Endothelial cell of umbilical vein (primary cell): ENCODE results near the gene GATA2. TPM values are rescaled to one million over a fixed set of nuclear protein-coding genes. Genes with fewer than 3 reads are reported as not detected.

Experiments
- BruUV-seq: library from RNA; stranded (reverse); fragments of 400-500 nt; replicated peaks from 2 replicates; lab custom pipeline; 2021; lab: Mats Ljungman, UMichigan
- CTCF ChIA-PET: fragments of 300-600, 350-600 bp; sonication (Branson Sonifier 250); formaldehyde crosslinking; loops from one replicate; lab custom pipeline; 2021; ENCODE audit warnings: antibody characterized with exemption, inconsistent platforms; lab: Charles Lee
- POLR2A ChIA-PET: fragments of 300-600, 350-600 bp; sonication (Branson Sonifier 250); formaldehyde crosslinking; loops from one replicate; lab custom pipeline; 2021; ENCODE audit warnings: antibody characterized with exemption, inconsistent platforms; lab: Charles Lee
- DNase-seq: peaks from one replicate; pipeline ENCODE4 v3.0.0-alpha.2; 2011; ENCODE audit warnings: low read depth, low spot score
- FAIRE-seq: peaks from 2 replicates; lab custom pipeline; 2011; peaks lifted over from hg19 to GRCh38; lab: Jason Lieb, UNC
- H2AFZ ChIP-seq: 2 replicates; pipeline ENCODE4 v1.6.0; 2012; ENCODE audit warnings: low read depth, low read length, control low read depth, inconsistent platforms
- H3K27ac ChIP-seq: 2 replicates; pipeline ENCODE4 v1.5.1; 2011; ENCODE audit warnings: low read depth, mild to moderate bottlenecking, control low read depth, low read length, moderate library complexity; ENCODE audit not compliant: insufficient read depth
- H3K27me3 ChIP-seq, 2 experiments: 2 replicates each; pipeline versions ENCODE4 v1.6.0 to v1.6.1; 2011; ENCODE audit warnings: low read length in 2 of 2, mixed read lengths in 1 of 2; ENCODE audit not compliant: control insufficient read depth in 2 of 2, insufficient read depth in 2 of 2
- H3K36me3 ChIP-seq, 2 experiments: 2 replicates in 1 of 2; 3 replicates in 1 of 2; pipeline ENCODE4 v1.5.1; 2011; ENCODE audit warnings: low read length in 2 of 2, mild to moderate bottlenecking in 1 of 2, moderate library complexity in 1 of 2; ENCODE audit not compliant: control insufficient read depth in 2 of 2, insufficient read depth in 2 of 2; ENCODE audit errors: extremely low read depth in 1 of 2
- H3K4me1 ChIP-seq: 3 replicates; pipeline ENCODE4 v1.5.1; 2011; ENCODE audit warnings: mild to moderate bottlenecking, low read length; ENCODE audit not compliant: control insufficient read depth, insufficient read depth; ENCODE audit errors: extremely low read depth
- H3K4me2 ChIP-seq: 2 replicates; pipeline ENCODE4 v1.6.1; 2011; ENCODE audit warnings: low read length, control low read depth, mixed read lengths; ENCODE audit not compliant: insufficient read depth
- H3K4me3 ChIP-seq, 3 experiments: fragments of 200-600 bp in 1 of 3; sonication (generic), shearing (Covaris generic) in 1 of 3; replicated peaks in 1 of 3; 2 replicates each; pipeline ENCODE4 v1.5.1; 2011 to 2016; ENCODE audit warnings: control low read depth in 3 of 3, low read length in 3 of 3, mild to moderate bottlenecking in 2 of 3, inconsistent platforms in 1 of 3, low read depth in 1 of 3, moderate library complexity in 1 of 3; ENCODE audit not compliant: insufficient read depth in 1 of 3
- H3K79me2 ChIP-seq: 2 replicates; pipeline ENCODE4 v1.6.0; 2012; ENCODE audit warnings: low read length, inconsistent platforms; ENCODE audit not compliant: control insufficient read depth, insufficient read depth
- H3K9ac ChIP-seq: replicated peaks from 2 replicates; pipeline ENCODE3; 2011; ENCODE audit warnings: low read length, control low read depth; ENCODE audit not compliant: insufficient read depth; ENCODE audit errors: extremely low read depth
- H3K9me1 ChIP-seq: replicated peaks from 3 replicates; pipeline ENCODE4 v1.6.0; 2011; ENCODE audit warnings: mild to moderate bottlenecking, low read length; ENCODE audit not compliant: control insufficient read depth, insufficient read depth; ENCODE audit errors: extremely low read depth
- H3K9me3 ChIP-seq: replicated peaks from 2 replicates; pipeline ENCODE4 v1.5.1; 2012; ENCODE audit warnings: low read length, inconsistent platforms; ENCODE audit not compliant: control insufficient read depth, insufficient read depth
- H4K20me1 ChIP-seq: replicated peaks from 2 replicates; pipeline ENCODE3; 2011; ENCODE audit warnings: mild to moderate bottlenecking, low read length; ENCODE audit not compliant: control insufficient read depth, insufficient read depth; ENCODE audit errors: extremely low read depth
- CTCF ChIP-seq, 2 donors: IDR thresholded peaks; 1 replicate in 1 of 2; 2 replicates in 1 of 2; pipeline ENCODE4 v1.5.1; 2011; ENCODE audit warnings: low read length in 2 of 2, mild to moderate bottlenecking in 2 of 2, moderate library complexity in 2 of 2, control low read depth in 1 of 2, inconsistent platforms in 1 of 2, low read depth in 1 of 2; ENCODE audit not compliant: insufficient read depth in 1 of 2; ENCODE audit errors: extremely low read depth in 1 of 2
- EZH2 ChIP-seq: IDR thresholded peaks from 2 replicates; pipeline ENCODE4 v1.6.1; 2012; ENCODE audit warnings: borderline replicate concordance, low read depth, mild to moderate bottlenecking, moderate library complexity, low read length, inconsistent platforms; ENCODE audit not compliant: severe bottlenecking
- FOS ChIP-seq: IDR thresholded peaks from 2 replicates; pipeline ENCODE4 v1.6.1; 2011; ENCODE audit warnings: mild to moderate bottlenecking, low read length, moderate library complexity, borderline replicate concordance; ENCODE audit not compliant: insufficient read depth
- GATA2 ChIP-seq: IDR thresholded peaks from 2 replicates; pipeline ENCODE4 v1.7.0; 2011; ENCODE audit warnings: low read depth, mild to moderate bottlenecking, moderate library complexity, mixed read lengths, low read length; ENCODE audit not compliant: insufficient read length, insufficient read depth
- JUN ChIP-seq: IDR thresholded peaks from 2 replicates; pipeline ENCODE4 v1.6.1; 2011; ENCODE audit warnings: borderline replicate concordance, low read depth; ENCODE audit not compliant: insufficient read length, insufficient read depth
- MAX ChIP-seq: IDR thresholded peaks from 2 replicates; pipeline ENCODE4 v1.6.1; 2011; ENCODE audit not compliant: insufficient read depth, insufficient read length
- MYC ChIP-seq: IDR thresholded peaks from one replicate; pipeline ENCODE4 v1.6.1; 2011; ENCODE audit warnings: mild to moderate bottlenecking, low read depth, low read length
- POLR2A ChIP-seq: IDR thresholded peaks from 2 replicates; pipeline ENCODE4 v1.6.1; 2012; ENCODE audit warnings: low read depth, mild to moderate bottlenecking, control low read depth, low read length
- POLR2AphosphoS5 ChIP-seq: IDR thresholded peaks from 2 replicates; pipeline ENCODE4 v1.6.1; 2012; ENCODE audit warnings: low read depth, mild to moderate bottlenecking, control low read depth, low read length, moderate library complexity; ENCODE audit not compliant: insufficient read depth
- dilution Hi-C: fragments of 300-500 bp; cut with MboI; formaldehyde crosslinking; loops from one replicate; pipeline ENCODE4 v1.15.0; 2019; ENCODE audit warnings: low sequenced_read_pairs; ENCODE audit not compliant: extremely low pct_ligation_motif_present
- intact Hi-C: fragments of 100-400 bp; cut with micrococcal nuclease; formaldehyde crosslinking; loops from one replicate; pipeline ENCODE4 v1.10.0; 2022
- polyA plus RNA-seq, 4 experiments: library from polyadenylated mRNA; depleted of rRNA in 3 of 4; stranded (reverse) in 3 of 4; unstranded in 1 of 4; fragments of >200 nt; gene quantifications; 2 replicates each; pipeline versions ENCODE4 v1.2.1 to v1.2.3, GENCODE V29; 2011 to 2012; ENCODE audit warnings: missing spikeins in 1 of 4
- total RNA-seq: library from RNA; stranded (reverse); gene quantifications from 2 replicates; pipeline ENCODE4 v1.2.3, GENCODE V29; 2021

GATA2 gene
- total and polyA plus RNA-seq, 2 donors (not counting 3 experiments of a cell fraction or from before 2014, with no cell fraction given) = 28.8 to 62.2 TPM

- CTCF ChIA-PET = interaction anchor here (0.8 to 2.5 kb wide), 15 partner anchors 8 to 118 kb away, joined by 3 to 23 read pairs (median 6); no protein-coding TSS in a partner anchor
- POLR2A ChIA-PET = no interaction called here
- TF ChIP-seq GATA2 (no peak), POLR2A (no peak), EZH2 (no peak), FOS (no peak), POLR2AphosphoS5 (no peak), CTCF (IDR thresholded peaks at IDR 0.05; ENCODE audit: extremely low read depth in 1 of 2, insufficient read depth in 1 of 2, low read depth in 1 of 2, low read length in 2 of 2) (no peak), JUN (no peak), MAX (no peak), MYC (no peak)
- dilution Hi-C loops (no loop called here), intact Hi-C loops (loop anchor here (1.0 kb wide), 1 partner anchor 8 kb away; no protein-coding TSS in a partner anchor)
- Histone ChIP-seq H3K4me3 (peak overlapping the region; percentile 77 to 95 (median 83)), H2AFZ (no peak overlapping the region), H3K9me3 (no peaks in the 10 kb centered on the region), H3K9ac (peak overlapping the region; percentile 94), H3K27ac (peak overlapping the region; percentile 97), H3K9me1 (no peaks in the 10 kb centered on the region), H3K4me1 (peaks cover 19% of the 10 kb centered on the region), H3K4me2 (peak overlapping the region; percentile 76), H3K36me3 (peaks cover 0 to 6% of the 10 kb centered on the region in 2 experiments), H3K27me3 (no peaks in the 10 kb centered on the region), H4K20me1 (no peaks in the 10 kb centered on the region), H3K79me2 (peaks cover 99% of the 10 kb centered on the region)
- FAIRE-seq (no peak), DNase-seq (no peak)
- BruUV-seq = TSS peak; percentile 25
These were observed 3.4 kb downstream of the GATA2 start for GRCh38 chr3:128489674-128489926.
